ENCODE data around the gene NTRK1. TPM values are rescaled to one million over a fixed set of nuclear protein-coding genes. Genes with fewer than 3 reads are reported as not detected.

Gene NTRK1
- total RNA-seq, 2 donors from 2014 or later = 3.5 to 3.9 TPM

- DNase-seq (ENCODE audit: low spot score) = no peak
- intact Hi-C loops (cut with DNase I) = no loop called here
Observed at GRCh38 chr1:156904187-156904959, 43.7 kb downstream of the NTRK1 start.

- no peak for DNase-seq (ENCODE audit: low spot score)
- intact Hi-C loops (cut with DNase I) = no loop called here
Observed at GRCh38 chr1:156905176-156905575, 44.5 kb downstream of the NTRK1 start.

GRCh38 chr1:156905651-156906050 lies 45.0 kb downstream of the NTRK1 start:
- intact Hi-C loops (cut with DNase I) = no loop called here
- no peak for DNase-seq (ENCODE audit: low spot score)

- intact Hi-C loops (cut with DNase I) = no loop called here
- no peak for DNase-seq (ENCODE audit: low spot score)
Observed at GRCh38 chr1:156906206-156906906, 45.7 kb downstream of the NTRK1 start.

- intact Hi-C loops (cut with DNase I) = no loop called here
- no peak for DNase-seq (ENCODE audit: low spot score)
Observed at GRCh38 chr1:156908541-156908940, 47.9 kb downstream of the NTRK1 start.

DNA sequence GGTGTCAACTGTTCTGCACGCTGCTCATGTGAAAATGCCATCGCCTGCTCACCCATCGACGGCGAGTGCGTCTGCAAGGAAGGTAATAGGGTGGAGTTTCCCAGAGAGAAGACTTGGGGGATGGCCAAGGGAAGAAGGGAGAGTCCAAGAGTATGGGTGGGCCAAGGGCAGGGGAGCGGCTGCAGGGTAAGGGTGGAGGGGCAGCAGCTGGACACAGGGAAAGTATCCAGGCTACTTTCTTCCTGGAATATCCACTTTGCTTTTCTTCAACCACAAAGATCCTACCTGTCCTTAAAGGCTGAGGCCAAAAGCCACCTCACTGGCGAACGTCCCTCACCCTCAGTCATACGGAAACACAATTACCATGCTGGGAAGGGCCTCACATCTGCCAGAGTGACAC lies 48.3 kb downstream of the NTRK1 start:
- intact Hi-C loops (cut with DNase I) = no loop called here
- no peak for DNase-seq (ENCODE audit: low spot score)

DNA sequence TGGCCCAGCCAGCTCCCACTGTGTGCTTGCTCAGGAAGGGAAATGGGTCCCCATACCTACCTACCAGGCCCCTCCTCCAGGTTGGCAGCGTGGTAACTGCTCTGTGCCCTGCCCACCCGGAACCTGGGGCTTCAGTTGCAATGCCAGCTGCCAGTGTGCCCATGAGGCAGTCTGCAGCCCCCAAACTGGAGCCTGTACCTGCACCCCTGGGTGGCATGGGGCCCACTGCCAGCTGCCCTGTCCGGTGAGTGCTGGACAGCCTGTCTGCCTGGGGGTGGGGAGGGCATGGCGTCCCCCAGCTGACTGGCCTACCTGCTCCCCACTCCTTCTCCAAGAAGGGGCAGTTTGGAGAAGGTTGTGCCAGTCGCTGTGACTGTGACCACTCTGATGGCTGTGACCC lies 49.0 kb downstream of the NTRK1 start:
- no peak for DNase-seq (ENCODE audit: low spot score)
- intact Hi-C loops (cut with DNase I) = no loop called here

- intact Hi-C loops (cut with DNase I) = no loop called here
- DNase-seq (ENCODE audit: low spot score) = no peak
Observed at GRCh38 chr1:156910309-156910782, 49.7 kb downstream of the NTRK1 start.

- intact Hi-C loops (cut with DNase I) = no loop called here
- DNase-seq (ENCODE audit: low spot score) = no peak
Observed at GRCh38 chr1:156911577-156912298, 51.1 kb downstream of the NTRK1 start.

DNA sequence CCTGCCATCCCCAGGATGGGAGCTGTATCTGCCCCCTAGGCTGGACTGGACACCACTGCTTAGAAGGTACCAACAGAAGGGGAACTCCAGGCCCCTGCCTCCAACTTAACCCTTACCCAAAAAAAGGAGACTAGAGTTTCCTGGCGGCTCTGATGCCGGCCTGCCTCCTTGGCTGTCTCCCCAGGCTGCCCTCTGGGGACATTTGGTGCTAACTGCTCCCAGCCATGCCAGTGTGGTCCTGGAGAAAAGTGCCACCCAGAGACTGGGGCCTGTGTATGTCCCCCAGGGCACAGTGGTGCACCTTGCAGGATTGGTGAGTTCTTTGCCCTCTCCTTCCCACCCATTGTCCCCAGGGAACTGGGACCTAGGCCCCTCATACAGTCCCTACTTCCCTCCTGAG lies 51.6 kb downstream of the NTRK1 start:
- no peak for DNase-seq (ENCODE audit: low spot score)

GRCh38 chr1:156912861-156913808 lies 52.5 kb downstream of the NTRK1 start:
- no peak for DNase-seq (ENCODE audit: low spot score)
- intact Hi-C loops (cut with DNase I) = no loop called here

More for the DNA sequence above, 51.6 kb downstream of the NTRK1 start:
- intact Hi-C loops (cut with DNase I) = no loop called here

DNA sequence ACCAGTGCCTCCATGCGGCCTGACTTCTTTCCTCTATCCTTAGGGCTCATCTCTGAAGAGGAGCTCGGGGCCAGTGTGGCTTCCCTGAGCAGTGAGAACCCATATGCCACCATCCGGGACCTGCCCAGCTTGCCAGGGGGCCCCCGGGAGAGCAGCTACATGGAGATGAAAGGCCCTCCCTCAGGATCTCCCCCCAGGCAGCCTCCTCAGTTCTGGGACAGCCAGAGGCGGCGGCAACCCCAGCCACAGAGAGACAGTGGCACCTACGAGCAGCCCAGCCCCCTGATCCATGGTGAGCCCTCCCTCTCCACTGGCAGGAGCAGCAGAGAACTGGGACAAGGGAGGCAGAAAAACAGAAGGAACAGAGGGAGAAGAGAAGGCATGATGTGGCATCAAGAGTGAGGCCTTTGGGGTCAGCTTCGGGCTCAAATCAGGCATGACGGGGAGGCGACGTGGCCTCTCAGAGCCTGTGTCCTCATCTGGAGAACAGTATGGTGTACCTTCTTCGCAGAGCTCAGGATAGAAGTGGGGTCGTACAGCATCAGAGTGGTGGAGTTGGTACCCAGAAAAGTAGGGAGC lies 53.2 kb downstream of the NTRK1 start:
- intact Hi-C loops (cut with DNase I) = no loop called here
- DNase-seq (ENCODE audit: low spot score) = no peak

DNA sequence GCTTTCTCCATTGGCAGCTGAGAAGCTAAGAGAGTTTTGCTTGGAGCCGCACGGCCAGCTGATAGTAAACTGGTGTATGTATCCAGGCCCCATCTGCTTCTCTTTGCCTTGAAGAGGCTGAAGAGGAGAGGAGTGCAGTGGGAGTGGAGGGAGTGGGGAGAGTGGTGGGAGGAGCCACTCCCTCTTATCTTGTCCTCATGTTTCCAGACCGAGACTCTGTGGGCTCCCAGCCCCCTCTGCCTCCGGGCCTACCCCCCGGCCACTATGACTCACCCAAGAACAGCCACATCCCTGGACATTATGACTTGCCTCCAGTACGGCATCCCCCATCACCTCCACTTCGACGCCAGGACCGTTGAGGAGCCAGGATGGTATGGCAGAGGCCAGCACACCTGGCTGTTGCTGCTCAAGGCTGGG lies 53.8 kb downstream of the NTRK1 start:
- DNase-seq (ENCODE audit: low spot score) = no peak

GRCh38 chr1:156920233-156921052 lies 59.8 kb downstream of the NTRK1 start, which contains the start of gene LRRC71:
TSS of gene LRRC71 (plus strand) at chr1:156920632. CDS start at chr1:156920804, 172 bp downstream.
- intact Hi-C loops (cut with DNase I) = no loop called here
- peak; percentile 93 for DNase-seq (ENCODE audit: low spot score)

More for the DNA sequence above, 53.8 kb downstream of the NTRK1 start:
- intact Hi-C loops (cut with DNase I) = no loop called here

GRCh38 chr1:156921053-156921529 lies 60.4 kb downstream of the NTRK1 start:
- intact Hi-C loops (cut with DNase I) = no loop called here
- DNase-seq (ENCODE audit: low spot score) = no peak

DNA sequence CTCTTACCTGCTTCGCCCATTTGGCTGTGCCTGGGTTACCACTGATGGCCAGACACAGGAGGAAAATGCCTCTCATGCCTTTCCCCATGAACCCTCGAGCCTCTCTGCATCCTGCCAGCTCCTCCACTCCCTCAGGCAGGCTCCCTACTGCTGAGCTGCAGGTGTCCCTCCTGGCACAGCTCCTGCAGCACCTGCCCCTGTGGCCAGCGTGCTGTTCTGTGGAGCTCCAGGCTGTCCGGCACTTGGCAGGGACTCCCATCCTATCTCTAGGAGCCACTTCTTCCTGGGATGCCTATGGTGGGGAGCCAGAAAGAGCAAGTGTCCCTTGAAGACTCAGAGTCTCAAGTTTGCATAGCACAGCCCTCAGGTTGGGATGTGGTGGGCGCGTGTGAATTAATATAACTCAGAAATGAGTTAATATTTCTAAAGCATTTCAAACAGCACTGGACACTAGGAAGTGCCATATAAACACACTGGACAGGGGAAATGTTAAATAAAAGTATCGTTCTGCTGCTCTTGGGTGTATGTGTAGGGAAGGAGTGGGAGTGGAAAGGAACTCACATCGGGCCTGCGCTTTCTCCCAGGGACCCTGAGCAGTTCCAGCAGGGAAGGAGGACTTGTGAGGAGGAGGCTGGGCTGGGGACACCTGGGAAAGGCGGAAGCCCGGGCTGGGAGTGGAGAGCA lies 62.5 kb downstream of the NTRK1 start:
- DNase-seq (ENCODE audit: low spot score) = no peak
- intact Hi-C loops (cut with DNase I) = no loop called here
